GM12872 (cell line): Measurements from ENCODE around the gene EHMT2.

Source experiments
- CTCF ChIP-seq: IDR thresholded peaks from 3 replicates; pipeline ENCODE4 v1.5.1; 2011; ENCODE audit warnings: low read depth, mild to moderate bottlenecking, low read length, moderate library complexity; ENCODE audit not compliant: insufficient read depth

Gene EHMT2

GRCh38 chr6:31908791-31909190 lies 11.3 kb upstream of the EHMT2 start:
- no peak for TF ChIP-seq CTCF

GRCh38 chr6:31907158-31907813 lies 9.8 kb upstream of the EHMT2 start:
- TF ChIP-seq CTCF = no peak

GRCh38 chr6:31906122-31906521 lies 8.6 kb upstream of the EHMT2 start:
- no peak for TF ChIP-seq CTCF

GRCh38 chr6:31905041-31905440 lies 7.5 kb upstream of the EHMT2 start:
- TF ChIP-seq CTCF = no peak

DNA sequence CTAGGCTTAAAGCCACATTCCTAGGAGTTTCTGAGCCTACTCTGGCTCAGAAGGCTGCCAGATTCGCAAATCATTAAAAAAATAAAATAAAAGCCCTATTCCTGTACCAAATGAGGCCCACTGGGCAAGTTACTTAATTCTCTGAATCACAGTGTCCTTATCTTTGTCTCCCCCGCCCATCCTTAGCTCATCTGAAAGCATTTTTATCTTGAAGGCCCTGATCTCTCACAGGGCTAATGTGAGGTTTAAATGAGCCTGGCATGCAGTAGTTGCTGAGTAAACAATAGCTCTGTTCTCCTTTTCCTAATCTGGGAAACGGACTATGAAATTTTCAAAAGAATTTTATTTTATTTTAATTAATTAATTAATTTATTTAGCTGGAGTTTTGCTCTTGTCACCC lies 6.5 kb upstream of the EHMT2 start:
- TF ChIP-seq CTCF = no peak

DNA sequence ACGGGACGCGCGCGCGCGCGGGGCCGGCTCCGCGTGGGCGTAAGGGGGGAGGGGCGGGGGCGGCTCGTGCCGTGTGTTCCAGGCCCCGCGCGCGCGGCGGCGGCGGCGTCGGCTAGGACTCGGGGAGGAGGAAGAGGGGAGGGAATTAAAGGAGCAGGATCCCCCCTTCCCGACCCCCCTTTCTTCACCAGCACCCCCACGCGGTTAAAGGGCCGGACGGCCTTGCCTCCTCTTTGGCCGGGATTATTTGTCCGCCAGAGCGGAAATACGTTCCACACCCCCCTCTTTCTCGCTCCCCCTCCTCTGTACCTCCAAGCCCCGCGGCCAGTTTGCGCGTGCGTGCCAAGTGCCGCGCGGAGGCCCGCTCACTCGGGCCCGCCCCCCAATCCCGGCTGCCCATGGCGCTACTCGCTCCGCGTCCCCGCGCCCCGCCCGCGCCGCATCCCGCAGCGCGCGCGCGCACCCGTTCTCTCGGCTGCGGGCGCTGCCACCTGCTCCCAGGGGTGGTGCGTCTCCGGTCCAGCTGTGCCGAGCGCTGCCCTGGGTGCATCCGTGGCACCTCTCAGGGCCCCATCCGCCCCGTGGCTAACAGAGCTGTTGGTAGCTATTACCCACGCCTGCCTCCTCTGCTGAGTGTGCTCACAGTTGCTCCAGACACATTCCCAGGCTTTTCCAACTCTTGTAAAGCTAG lies 4.6 kb upstream of the EHMT2 start, which contains the start of gene ZBTB12:
TSS of gene ZBTB12 (minus strand) at position 134 of the 691 bp plus-strand sequence. CDS start 781 bp downstream, outside the sequence.
- TF ChIP-seq CTCF = no peak

DNA sequence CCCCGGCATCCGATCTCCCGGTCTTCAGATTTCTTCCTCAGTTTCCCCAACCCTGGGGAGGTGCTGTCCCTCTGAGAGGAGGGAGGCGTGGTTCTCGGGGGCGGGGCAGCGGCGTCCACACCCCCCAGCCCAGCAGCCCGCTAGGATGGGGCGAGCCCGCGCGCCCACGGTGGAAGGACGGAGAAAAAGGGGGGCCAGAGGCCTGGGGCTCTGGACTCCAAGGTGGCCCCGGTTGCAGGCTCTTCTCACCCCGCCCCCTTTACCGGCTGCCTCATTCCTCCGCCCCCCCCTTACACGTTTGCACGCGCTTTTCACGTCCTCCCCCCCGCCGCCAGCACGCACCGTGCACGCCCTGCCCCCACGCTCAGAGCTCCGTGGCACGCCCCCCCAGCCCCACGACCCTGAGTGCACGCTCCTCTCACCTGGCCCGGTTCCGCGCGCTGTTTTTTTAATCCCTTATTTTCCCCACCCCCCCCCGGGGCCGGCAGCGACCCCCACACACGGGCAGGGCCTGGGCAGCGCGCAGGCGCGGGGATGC lies 4.0 kb upstream of the EHMT2 start:
- no peak for TF ChIP-seq CTCF
